Measurements from ENCODE around the gene EIF2D.

Gene EIF2D

DNA sequence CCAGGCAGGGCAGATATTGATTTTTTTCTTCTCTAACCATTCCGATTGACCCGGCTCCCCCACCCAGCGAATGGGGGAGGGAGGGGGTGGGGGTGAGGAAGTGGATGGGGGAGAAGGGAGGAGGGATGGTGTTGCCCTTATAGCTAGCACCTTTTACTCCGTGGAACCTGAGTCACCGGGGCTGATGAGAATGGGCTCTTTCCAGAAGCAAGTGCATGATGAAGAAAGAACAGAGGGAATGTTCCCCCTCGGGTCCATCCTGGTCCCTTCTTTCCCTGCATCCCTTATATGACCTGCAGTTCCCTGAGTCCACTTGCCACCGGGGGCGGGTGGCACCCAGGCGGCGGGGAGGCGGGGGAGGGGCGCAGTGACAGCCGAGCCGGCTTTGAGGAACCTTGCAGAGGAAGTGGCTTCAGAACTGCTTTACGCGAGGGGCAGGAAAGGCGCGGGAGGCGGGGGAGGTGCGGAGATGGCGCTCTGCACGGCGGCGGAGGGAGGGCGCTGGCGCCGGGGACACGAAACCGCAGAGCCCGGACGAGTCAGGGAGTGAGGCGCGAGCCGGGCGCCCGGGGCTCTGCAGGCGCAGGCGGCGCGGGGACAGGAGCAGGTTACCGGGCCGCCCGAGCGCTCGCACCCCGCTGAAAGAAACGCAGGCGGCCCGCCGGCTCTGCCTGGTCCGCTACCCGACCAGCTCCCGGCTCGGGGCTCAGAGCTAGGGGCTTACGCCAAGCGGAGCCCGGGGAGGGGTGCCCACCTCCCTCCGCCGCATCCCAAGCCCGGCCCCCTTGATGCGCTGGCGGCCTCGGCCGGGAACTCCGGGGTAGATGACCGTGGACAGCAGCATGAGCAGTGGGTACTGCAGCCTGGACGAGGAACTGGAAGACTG lies 55.3 kb downstream of the EIF2D start:
- TF ChIP-seq, protein P1, sequence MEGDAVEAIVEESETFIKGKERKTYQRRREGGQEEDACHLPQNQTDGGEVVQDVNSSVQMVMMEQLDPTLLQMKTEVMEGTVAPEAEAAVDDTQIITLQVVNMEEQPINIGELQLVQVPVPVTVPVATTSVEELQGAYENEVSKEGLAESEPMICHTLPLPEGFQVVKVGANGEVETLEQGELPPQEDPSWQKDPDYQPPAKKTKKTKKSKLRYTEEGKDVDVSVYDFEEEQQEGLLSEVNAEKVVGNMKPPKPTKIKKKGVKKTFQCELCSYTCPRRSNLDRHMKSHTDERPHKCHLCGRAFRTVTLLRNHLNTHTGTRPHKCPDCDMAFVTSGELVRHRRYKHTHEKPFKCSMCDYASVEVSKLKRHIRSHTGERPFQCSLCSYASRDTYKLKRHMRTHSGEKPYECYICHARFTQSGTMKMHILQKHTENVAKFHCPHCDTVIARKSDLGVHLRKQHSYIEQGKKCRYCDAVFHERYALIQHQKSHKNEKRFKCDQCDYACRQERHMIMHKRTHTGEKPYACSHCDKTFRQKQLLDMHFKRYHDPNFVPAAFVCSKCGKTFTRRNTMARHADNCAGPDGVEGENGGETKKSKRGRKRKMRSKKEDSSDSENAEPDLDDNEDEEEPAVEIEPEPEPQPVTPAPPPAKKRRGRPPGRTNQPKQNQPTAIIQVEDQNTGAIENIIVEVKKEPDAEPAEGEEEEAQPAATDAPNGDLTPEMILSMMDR (IDR thresholded peaks at IDR 0.05; ENCODE audit: low read depth, low read length) = no peak
- in situ Hi-C loops (cut with HindIII; ENCODE audit: low sequenced_read_pairs) = no loop called here
- peak; percentile 23 for DNase-seq (ENCODE audit: low read depth, low spot score)
- peak overlapping the region; percentile 37 for H3K4me3 ChIP-seq (ENCODE audit: low read depth, low read length)

DNA sequence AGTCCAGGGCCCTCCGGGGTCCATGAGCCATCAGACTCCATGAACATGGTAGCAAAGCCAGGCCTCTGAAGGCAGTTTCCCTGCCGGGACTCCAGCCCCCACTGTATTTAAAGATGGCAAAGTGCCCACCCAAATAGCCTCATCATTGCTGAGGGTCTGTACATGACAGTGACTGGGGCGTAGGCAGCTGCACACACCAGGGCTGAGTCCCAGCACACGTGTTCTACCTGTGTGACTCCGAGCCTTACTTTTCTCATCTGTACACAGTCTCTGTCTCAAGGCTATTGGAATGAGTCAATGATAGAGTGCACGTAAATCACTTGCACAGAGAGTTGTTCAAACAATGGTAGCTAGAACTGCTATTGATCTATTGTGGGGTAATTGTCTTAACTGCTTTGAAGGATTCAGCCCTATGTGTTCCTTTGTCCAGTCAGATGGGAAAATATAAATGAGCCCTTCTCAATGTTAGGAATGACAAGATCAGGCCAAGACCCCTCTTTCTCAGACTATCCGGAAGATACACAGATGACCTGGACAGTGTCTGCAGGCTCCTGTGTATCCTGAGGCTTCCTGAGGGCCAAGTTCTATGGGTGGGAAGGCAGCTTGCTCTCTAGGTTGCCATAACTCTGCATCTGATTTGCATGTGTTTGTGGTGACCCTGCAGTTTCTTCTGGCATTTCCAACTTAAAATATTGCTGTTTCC lies 56.1 kb downstream of the EIF2D start:
- DNase-seq (ENCODE audit: low read depth, low spot score) = no peak
- H3K4me3 ChIP-seq (ENCODE audit: low read depth, low read length) = no peak overlapping the region
- in situ Hi-C loops (cut with HindIII; ENCODE audit: low sequenced_read_pairs) = no loop called here
- TF ChIP-seq, protein P1 (IDR thresholded peaks at IDR 0.05; ENCODE audit: low read depth, low read length) = no peak

DNA sequence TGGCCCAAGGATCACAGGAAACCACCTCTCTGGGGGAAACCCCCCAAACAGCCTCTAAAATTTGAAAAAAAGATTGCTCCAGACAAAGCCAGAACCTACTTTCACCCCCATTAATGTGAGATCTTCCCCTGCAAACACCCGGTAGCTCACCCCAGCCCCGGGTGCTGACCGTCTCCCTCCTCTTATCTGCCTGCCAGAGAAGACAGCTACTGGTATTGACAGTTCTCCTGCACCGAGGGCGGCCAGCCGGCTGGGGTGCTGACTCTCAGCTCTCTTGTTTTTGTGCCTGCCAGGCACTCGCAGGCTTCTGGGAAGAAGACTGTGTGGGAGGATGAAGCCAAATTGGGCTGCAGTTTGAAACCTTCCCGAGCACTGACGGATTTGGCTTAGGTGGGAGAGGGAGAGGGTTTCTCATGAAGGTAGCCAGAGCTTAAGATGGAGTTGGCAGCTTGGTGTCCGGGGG lies 56.8 kb downstream of the EIF2D start:
- H3K4me3 ChIP-seq (ENCODE audit: low read depth, low read length) = no peak overlapping the region
- DNase-seq (ENCODE audit: low read depth, low spot score) = no peak
- in situ Hi-C loops (cut with HindIII; ENCODE audit: low sequenced_read_pairs) = no loop called here
- TF ChIP-seq, protein P1 (IDR thresholded peaks at IDR 0.05; ENCODE audit: low read depth, low read length) = no peak

DNA sequence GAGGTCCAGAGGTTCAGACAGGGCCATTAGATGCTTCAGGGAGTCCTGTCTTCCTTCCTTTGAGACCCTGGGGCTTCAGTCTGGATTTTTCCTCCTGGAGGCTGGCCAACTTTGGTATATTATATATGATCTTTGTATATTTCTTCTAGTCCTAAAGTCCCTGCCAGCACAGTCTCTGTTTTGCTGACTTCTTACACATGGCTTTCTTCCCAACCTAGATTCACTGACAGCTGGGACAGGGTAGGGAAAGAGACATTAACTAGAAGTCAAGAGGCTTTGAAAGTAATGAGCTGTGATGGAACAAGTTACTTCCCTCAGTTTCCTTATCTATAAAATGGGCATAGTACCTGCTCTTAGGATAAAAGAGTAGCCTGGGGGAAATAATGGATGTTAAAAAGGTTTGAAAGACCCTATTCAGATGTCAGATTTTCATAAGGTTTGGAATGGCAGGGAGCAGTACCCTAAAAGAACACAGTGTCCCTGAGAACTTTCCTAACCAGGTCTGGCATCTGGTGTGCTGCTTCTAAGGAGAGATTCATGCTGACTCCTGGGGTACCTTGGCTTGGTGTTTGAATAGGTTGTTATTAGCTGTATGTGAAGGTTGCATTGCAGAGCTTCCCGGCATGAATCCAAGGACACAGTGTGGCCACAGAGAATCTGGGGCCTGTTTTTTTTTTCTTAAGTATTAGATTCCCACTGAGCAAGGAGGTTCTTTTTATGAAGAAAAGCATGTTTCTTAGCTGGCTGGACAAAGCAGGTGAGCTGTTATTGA lies 57.4 kb downstream of the EIF2D start:
- DNase-seq (ENCODE audit: low read depth, low spot score) = no peak
- TF ChIP-seq, protein P1 (IDR thresholded peaks at IDR 0.05; ENCODE audit: low read depth, low read length) = no peak
- H3K4me3 ChIP-seq (ENCODE audit: low read depth, low read length) = no peak overlapping the region
- in situ Hi-C loops (cut with HindIII; ENCODE audit: low sequenced_read_pairs) = no loop called here

DNA sequence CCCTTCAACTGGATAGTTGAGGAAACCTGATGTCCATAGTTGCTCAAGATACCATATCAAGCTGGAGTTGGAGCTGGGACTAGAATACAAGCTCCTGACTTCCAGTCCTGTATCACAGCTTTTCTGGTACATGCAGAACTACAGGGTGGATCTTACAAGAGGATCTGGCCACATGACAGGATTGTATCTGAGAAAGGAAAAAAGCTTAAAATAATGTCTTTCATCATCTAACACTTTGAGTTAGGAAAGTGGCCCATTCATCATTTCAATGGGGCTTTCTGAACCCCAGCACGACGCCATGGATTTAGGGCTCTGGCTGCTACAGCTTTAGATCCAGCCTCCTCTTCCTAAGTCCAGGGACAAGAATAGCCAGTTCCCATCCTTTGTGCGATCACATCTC lies 58.1 kb downstream of the EIF2D start:
- in situ Hi-C loops (cut with HindIII; ENCODE audit: low sequenced_read_pairs) = no loop called here
- TF ChIP-seq, protein P1 (IDR thresholded peaks at IDR 0.05; ENCODE audit: low read depth, low read length) = no peak
- no peak for DNase-seq (ENCODE audit: low read depth, low spot score)
- H3K4me3 ChIP-seq (ENCODE audit: low read depth, low read length) = no peak overlapping the region

DNA sequence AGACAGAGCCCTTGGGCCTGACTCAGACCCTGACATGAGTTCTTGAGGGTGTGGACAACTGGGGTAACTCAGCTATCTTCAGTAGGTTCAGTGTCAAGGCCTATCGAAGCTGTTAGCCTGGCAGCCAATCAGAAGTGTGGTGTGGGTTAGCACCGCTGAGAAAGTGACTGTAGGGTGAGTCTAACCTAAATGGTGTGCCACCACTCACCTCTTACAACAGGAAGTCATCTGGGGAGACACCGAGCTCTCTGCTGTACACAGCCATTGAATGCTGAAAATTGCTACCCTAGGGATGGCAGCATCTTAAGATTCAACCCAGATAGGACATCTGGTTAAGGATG lies 60.3 kb downstream of the EIF2D start:
- in situ Hi-C loops (cut with HindIII; ENCODE audit: low sequenced_read_pairs) = no loop called here
- H3K4me3 ChIP-seq (ENCODE audit: low read depth, low read length) = no peak overlapping the region
- DNase-seq (ENCODE audit: low read depth, low spot score) = no peak
- TF ChIP-seq, protein P1 (IDR thresholded peaks at IDR 0.05; ENCODE audit: low read depth, low read length) = no peak
